HCT116 (cell line): Measurements from ENCODE around the gene MFN2. TPM values are rescaled to one million over a fixed set of nuclear protein-coding genes. Genes with fewer than 3 reads are reported as not detected.

Source experiments
- ATAC-seq: fragments of 200-7000 bp; cut with Tn5 transposase; 2 replicates; pipeline ENCODE4 v1.9.1; 2020; ENCODE audit warnings: mild to moderate bottlenecking, moderate library complexity
- BruUV-seq: library from RNA; stranded (reverse); fragments of 400-500 nt; replicated peaks from 2 replicates; lab custom pipeline; 2021; lab: Mats Ljungman, UMichigan
- CTCF ChIA-PET: fragments of 300-600 bp; sonication (Branson Sonifier 250); formaldehyde crosslinking; loops from one replicate; lab custom pipeline; 2021; ENCODE audit warnings: antibody characterized with exemption; lab: Charles Lee
- POLR2A ChIA-PET: fragments of 300-600, 350-600 bp; sonication (Branson Sonifier 250); formaldehyde crosslinking; loops from one replicate; lab custom pipeline; 2021; ENCODE audit warnings: antibody characterized with exemption; lab: Charles Lee
- RAD21 ChIA-PET, 2 experiments: fragments of 300-600 bp; sonication (Branson Sonifier 250); formaldehyde crosslinking; loops; one replicate each; lab custom pipeline; 2023; ENCODE audit warnings: low total read pairs in 2 of 2; ENCODE audit not compliant: uncharacterized antibody in 2 of 2, unreplicated experiment in 2 of 2, low non-redundant PET in 1 of 2; lab: Charles Lee
- DNase-seq: peaks from one replicate; pipeline ENCODE4 v3.0.0-alpha.2; 2010; ENCODE audit warnings: low read depth, low spot score
- H2AFZ ChIP-seq: fragments of 200-600 bp; shearing (Covaris generic), sonication (generic); 2 replicates; pipeline ENCODE4 v1.6.1; 2017; ENCODE audit warnings: low read depth, mixed run types, mixed read lengths, antibody characterized with exemption, low read length; ENCODE audit not compliant: poor library complexity, severe bottlenecking
- H3K27ac ChIP-seq: 2 replicates; pipeline ENCODE4 v1.5.1; 2012; ENCODE audit warnings: low read depth, low read length
- H3K27me3 ChIP-seq: fragments of 200-600 bp; sonication (generic); 2 replicates; pipeline ENCODE4 v1.6.1; 2016; ENCODE audit warnings: mixed run types, low read length, mixed read lengths; ENCODE audit not compliant: insufficient read depth
- H3K36me3 ChIP-seq, 2 experiments: fragments of 200-500 bp in 1 of 2; fragments of 200-600 bp in 1 of 2; sonication (Bioruptor generic) in 1 of 2; sonication (generic) in 1 of 2; 2 replicates each; pipeline versions ENCODE4 v1.5.1 to v1.6.1; 2014 to 2016; ENCODE audit warnings: low read length in 2 of 2, inconsistent platforms in 1 of 2, mixed read lengths in 1 of 2, mixed run types in 1 of 2; ENCODE audit not compliant: insufficient read depth in 2 of 2, control insufficient read depth in 1 of 2
- H3K4me1 ChIP-seq, 2 experiments: fragments of 200-600 bp in 1 of 2; sonication (generic) in 1 of 2; 2 replicates each; pipeline versions ENCODE4 v1.5.1 to v1.6.1; 2012 to 2017; ENCODE audit warnings: low read length in 2 of 2, inconsistent platforms in 1 of 2, mild to moderate bottlenecking in 1 of 2, mixed read lengths in 1 of 2, mixed run types in 1 of 2, moderate library complexity in 1 of 2; ENCODE audit not compliant: insufficient read depth in 2 of 2, control insufficient read depth in 1 of 2
- H3K4me2 ChIP-seq: fragments of 200-600 bp; sonication (generic); 2 replicates; pipeline ENCODE4 v1.6.1; 2017; ENCODE audit warnings: mixed run types, low read length, mixed read lengths
- H3K4me3 ChIP-seq, 2 experiments: fragments of 200-600 bp in 1 of 2; sonication (generic) in 1 of 2; replicated peaks in 1 of 2; 2 replicates each; pipeline ENCODE4 v1.5.1; 2011 to 2016; ENCODE audit warnings: low read length in 2 of 2, control low read depth in 1 of 2, low read depth in 1 of 2, mild to moderate bottlenecking in 1 of 2, mixed read lengths in 1 of 2, mixed run types in 1 of 2
- H3K79me2 ChIP-seq: fragments of 200-600 bp; sonication (generic); 2 replicates; pipeline ENCODE4 v1.6.1; 2017; ENCODE audit warnings: mild to moderate bottlenecking, mixed run types, low read length, moderate library complexity, mixed read lengths; ENCODE audit not compliant: insufficient read depth
- H3K9ac ChIP-seq: fragments of 200-600 bp; sonication (generic); 2 replicates; pipeline ENCODE4 v1.6.1; 2016; ENCODE audit warnings: low read length, mixed read lengths
- H3K9me2 ChIP-seq: fragments of 200-600 bp; sonication (generic), shearing (Covaris generic); 2 replicates; pipeline ENCODE4 v1.6.1; 2017; ENCODE audit warnings: mixed run types, mild to moderate bottlenecking, moderate library complexity; ENCODE audit not compliant: insufficient read depth
- H3K9me3 ChIP-seq, 2 experiments: fragments of 200-500 bp in 1 of 2; fragments of 200-600 bp in 1 of 2; sonication (Bioruptor generic) in 1 of 2; sonication (generic) in 1 of 2; 2 replicates each; pipeline ENCODE4 v1.6.1; 2014 to 2017; ENCODE audit warnings: low read length in 2 of 2, mixed read lengths in 2 of 2, inconsistent platforms in 1 of 2, low read depth in 1 of 2, mild to moderate bottlenecking in 1 of 2, mixed run types in 1 of 2, moderate library complexity in 1 of 2; ENCODE audit not compliant: control insufficient read depth in 1 of 2, insufficient read depth in 1 of 2
- H4K20me1 ChIP-seq: fragments of 200-600 bp; sonication (generic), shearing (Covaris generic); 2 replicates; pipeline ENCODE4 v1.6.1; 2017; ENCODE audit warnings: mixed run types, mild to moderate bottlenecking, moderate library complexity; ENCODE audit not compliant: insufficient read depth
- ATF3 ChIP-seq: IDR thresholded peaks from 2 replicates; pipeline ENCODE4 v1.6.1; 2012
- CBX3 ChIP-seq: IDR thresholded peaks from 2 replicates; pipeline ENCODE4 v1.6.1; 2012; ENCODE audit warnings: low read depth
- CEBPB ChIP-seq: IDR thresholded peaks from 2 replicates; pipeline ENCODE4 v1.6.1; 2012; ENCODE audit warnings: low read depth
- EGR1 ChIP-seq: IDR thresholded peaks from 2 replicates; pipeline ENCODE4 v1.6.1; 2012; ENCODE audit warnings: low read depth
- EZH2 ChIP-seq: fragments of 200-600 bp; sonication (generic); IDR thresholded peaks from 2 replicates; pipeline ENCODE4 v1.6.1; 2017; ENCODE audit warnings: antibody characterized with exemption, mixed run types
- FOSL1 ChIP-seq: IDR thresholded peaks from 2 replicates; pipeline ENCODE4 v1.6.1; 2012; ENCODE audit warnings: low read depth
- JUND ChIP-seq: IDR thresholded peaks from 2 replicates; pipeline ENCODE4 v1.6.1; 2012
- RAD21 ChIP-seq: IDR thresholded peaks from 2 replicates; pipeline ENCODE4 v1.6.1; 2012; ENCODE audit warnings: low read depth, mild to moderate bottlenecking
- REST ChIP-seq: IDR thresholded peaks from 2 replicates; pipeline ENCODE4 v1.6.1; 2012; ENCODE audit warnings: low read depth
- ZNF274 ChIP-seq: fragments of 200-500 bp; sonication (Bioruptor generic); IDR thresholded peaks from 2 replicates; pipeline ENCODE4 v1.6.1; 2014; ENCODE audit warnings: mild to moderate bottlenecking, low read depth, low read length, inconsistent platforms
- intact Hi-C: fragments of 100-400 bp; cut with micrococcal nuclease; formaldehyde crosslinking; loops from 2 replicates; pipeline ENCODE4 v1.10.0; 2022
- total RNA-seq: library from RNA; stranded (reverse); gene quantifications from one replicate; pipeline ENCODE4 v1.2.1, GENCODE V29; 2021; ENCODE audit not compliant: unreplicated experiment
- TF ChIP-seq, protein P1 (sequence below), 3 experiments: fragments of 200-600 bp in 1 of 3; sonication (generic) in 1 of 3; IDR thresholded peaks in 2 of 3; conservative IDR thresholded peaks in 1 of 3; 2 replicates each; pipeline ENCODE4 v1.5.1; 2012 to 2017; ENCODE audit warnings: low read depth in 2 of 3, low read length in 2 of 3, antibody characterized with exemption in 1 of 3, borderline replicate concordance in 1 of 3, control low read depth in 1 of 3, mild to moderate bottlenecking in 1 of 3, mixed read lengths in 1 of 3, mixed run types in 1 of 3, moderate library complexity in 1 of 3; ENCODE audit not compliant: insufficient read depth in 1 of 3
- TF ChIP-seq, protein P2 (sequence below): IDR thresholded peaks from 2 replicates; pipeline ENCODE4 v1.6.1; 2011; ENCODE audit warnings: mild to moderate bottlenecking, low read length, moderate library complexity; ENCODE audit not compliant: insufficient replicate concordance; ENCODE audit errors: extremely low read depth

MFN2 gene
- total RNA-seq, 1 experiment from 2014 or later = 83.0 TPM

GRCh38 chr1:12015001-12015491, 34.8 kb downstream of the MFN2 start:
- H2AFZ ChIP-seq = no peak overlapping the region
- peaks cover 14 to 16% of the 10 kb centered on the region in 2 experiments; a peak in 3 of 4 replicates for H3K36me3 ChIP-seq
- no peaks in the 10 kb centered on the region for H3K9me3 ChIP-seq
- TF ChIP-seq, protein P1, sequence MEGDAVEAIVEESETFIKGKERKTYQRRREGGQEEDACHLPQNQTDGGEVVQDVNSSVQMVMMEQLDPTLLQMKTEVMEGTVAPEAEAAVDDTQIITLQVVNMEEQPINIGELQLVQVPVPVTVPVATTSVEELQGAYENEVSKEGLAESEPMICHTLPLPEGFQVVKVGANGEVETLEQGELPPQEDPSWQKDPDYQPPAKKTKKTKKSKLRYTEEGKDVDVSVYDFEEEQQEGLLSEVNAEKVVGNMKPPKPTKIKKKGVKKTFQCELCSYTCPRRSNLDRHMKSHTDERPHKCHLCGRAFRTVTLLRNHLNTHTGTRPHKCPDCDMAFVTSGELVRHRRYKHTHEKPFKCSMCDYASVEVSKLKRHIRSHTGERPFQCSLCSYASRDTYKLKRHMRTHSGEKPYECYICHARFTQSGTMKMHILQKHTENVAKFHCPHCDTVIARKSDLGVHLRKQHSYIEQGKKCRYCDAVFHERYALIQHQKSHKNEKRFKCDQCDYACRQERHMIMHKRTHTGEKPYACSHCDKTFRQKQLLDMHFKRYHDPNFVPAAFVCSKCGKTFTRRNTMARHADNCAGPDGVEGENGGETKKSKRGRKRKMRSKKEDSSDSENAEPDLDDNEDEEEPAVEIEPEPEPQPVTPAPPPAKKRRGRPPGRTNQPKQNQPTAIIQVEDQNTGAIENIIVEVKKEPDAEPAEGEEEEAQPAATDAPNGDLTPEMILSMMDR (IDR thresholded peaks at IDR 0.05 in 2 of 3, conservative IDR thresholded peaks at IDR 0.05 in 1 of 3; ENCODE audit: borderline replicate concordance in 1 of 3, insufficient read depth in 1 of 3, low read depth in 2 of 3, low read length in 2 of 3) = no peak
- TF ChIP-seq ZNF274 (no peak), RAD21 (no peak), JUND (no peak), CEBPB (no peak), REST (no peak), FOSL1 (no peak), EZH2 (no peak), ATF3 (no peak), EGR1 (no peak), CBX3 (no peak)
- TF ChIP-seq, protein P2, sequence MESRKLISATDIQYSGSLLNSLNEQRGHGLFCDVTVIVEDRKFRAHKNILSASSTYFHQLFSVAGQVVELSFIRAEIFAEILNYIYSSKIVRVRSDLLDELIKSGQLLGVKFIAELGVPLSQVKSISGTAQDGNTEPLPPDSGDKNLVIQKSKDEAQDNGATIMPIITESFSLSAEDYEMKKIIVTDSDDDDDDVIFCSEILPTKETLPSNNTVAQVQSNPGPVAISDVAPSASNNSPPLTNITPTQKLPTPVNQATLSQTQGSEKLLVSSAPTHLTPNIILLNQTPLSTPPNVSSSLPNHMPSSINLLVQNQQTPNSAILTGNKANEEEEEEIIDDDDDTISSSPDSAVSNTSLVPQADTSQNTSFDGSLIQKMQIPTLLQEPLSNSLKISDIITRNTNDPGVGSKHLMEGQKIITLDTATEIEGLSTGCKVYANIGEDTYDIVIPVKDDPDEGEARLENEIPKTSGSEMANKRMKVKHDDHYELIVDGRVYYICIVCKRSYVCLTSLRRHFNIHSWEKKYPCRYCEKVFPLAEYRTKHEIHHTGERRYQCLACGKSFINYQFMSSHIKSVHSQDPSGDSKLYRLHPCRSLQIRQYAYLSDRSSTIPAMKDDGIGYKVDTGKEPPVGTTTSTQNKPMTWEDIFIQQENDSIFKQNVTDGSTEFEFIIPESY = no peak
- TF ChIP-seq, all 23 proteins: peak for 0
- H3K27me3 ChIP-seq = no peaks in the 10 kb centered on the region
- H3K27ac ChIP-seq = 0 out of 2 replicates have a peak overlapping the region, but pooled peaks have one; percentile 16
- no peak for DNase-seq
- RAD21 ChIA-PET = no interaction called here
- peak overlapping the region; percentile 8 for H3K4me2 ChIP-seq
- peaks cover 0 to 21% of the 10 kb centered on the region in 2 experiments; a peak in 2 of 4 replicates for H3K4me1 ChIP-seq
- CTCF ChIA-PET = no interaction called here
- no peak overlapping the region for H3K9ac ChIP-seq
- H3K79me2 ChIP-seq = peaks cover 6% of the 10 kb centered on the region; the same call in 1 of the 2 replicates
- intact Hi-C loops = no loop called here
- no peak overlapping the region for H3K4me3 ChIP-seq
- BruUV-seq = no TSS peak
- POLR2A ChIA-PET = no interaction called here
- H4K20me1 ChIP-seq = no peaks in the 10 kb centered on the region
- no peak for ATAC-seq
- no peaks in the 10 kb centered on the region for H3K9me2 ChIP-seq
